MM.1S (cell line): Measurements from ENCODE around the gene SNX2.

Source experiments
- EZH2phosphoT487 ChIP-seq: fragments of 300-600 bp; sonication (generic); IDR thresholded peaks from 2 replicates; pipeline ENCODE4 v1.6.1; 2018; ENCODE audit warnings: antibody characterized with exemption, low read length
- TF ChIP-seq, protein P1 (sequence below): fragments of 300-600 bp; sonication (generic); IDR thresholded peaks from 2 replicates; pipeline ENCODE4 v1.5.1; 2016; ENCODE audit warnings: antibody characterized with exemption, low read length, mixed read lengths

DNA sequence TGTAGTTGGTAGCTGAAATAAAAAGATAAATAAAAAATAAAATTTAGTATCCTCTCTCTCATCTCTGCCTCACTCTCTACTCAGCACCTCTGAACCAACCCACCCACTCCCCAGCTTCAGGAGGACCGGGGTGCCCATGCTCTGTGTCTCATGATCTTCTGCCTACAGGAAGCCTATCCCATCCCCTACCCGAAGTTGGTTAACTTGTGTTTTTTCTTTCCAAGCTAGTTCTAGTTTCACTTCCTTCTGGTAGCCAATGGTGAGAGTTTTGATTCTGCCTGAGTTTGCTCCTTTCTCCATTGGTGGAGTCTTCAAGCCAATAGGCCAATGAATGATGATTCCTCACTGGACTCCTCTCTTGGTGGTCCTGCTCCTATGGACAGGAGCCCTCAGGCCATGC, 102.6 kb downstream of the SNX2 start:
- TF ChIP-seq, protein P1, sequence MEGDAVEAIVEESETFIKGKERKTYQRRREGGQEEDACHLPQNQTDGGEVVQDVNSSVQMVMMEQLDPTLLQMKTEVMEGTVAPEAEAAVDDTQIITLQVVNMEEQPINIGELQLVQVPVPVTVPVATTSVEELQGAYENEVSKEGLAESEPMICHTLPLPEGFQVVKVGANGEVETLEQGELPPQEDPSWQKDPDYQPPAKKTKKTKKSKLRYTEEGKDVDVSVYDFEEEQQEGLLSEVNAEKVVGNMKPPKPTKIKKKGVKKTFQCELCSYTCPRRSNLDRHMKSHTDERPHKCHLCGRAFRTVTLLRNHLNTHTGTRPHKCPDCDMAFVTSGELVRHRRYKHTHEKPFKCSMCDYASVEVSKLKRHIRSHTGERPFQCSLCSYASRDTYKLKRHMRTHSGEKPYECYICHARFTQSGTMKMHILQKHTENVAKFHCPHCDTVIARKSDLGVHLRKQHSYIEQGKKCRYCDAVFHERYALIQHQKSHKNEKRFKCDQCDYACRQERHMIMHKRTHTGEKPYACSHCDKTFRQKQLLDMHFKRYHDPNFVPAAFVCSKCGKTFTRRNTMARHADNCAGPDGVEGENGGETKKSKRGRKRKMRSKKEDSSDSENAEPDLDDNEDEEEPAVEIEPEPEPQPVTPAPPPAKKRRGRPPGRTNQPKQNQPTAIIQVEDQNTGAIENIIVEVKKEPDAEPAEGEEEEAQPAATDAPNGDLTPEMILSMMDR, result no peak
- TF ChIP-seq EZH2phosphoT487, result no peak
